SK-N-MC (cell line): ENCODE results near the gene IQCM.

Experiments used
- EZH2 ChIP-seq: fragments of 200-600 bp; sonication (generic); IDR thresholded peaks from one replicate; pipeline ENCODE4 v1.6.1; 2017; ENCODE audit warnings: antibody characterized with exemption
- FOXP2 ChIP-seq: optimal IDR thresholded peaks from 2 replicates; pipeline ENCODE3; 2011; ENCODE audit warnings: mild to moderate bottlenecking, moderate library complexity; ENCODE audit not compliant: insufficient read depth; ENCODE audit errors: extremely low read length, control extremely low read depth
- POLR2AphosphoS5 ChIP-seq: IDR thresholded peaks from 2 replicates; pipeline ENCODE4 v1.6.1; 2012; ENCODE audit warnings: mild to moderate bottlenecking, low read depth, low read length, borderline replicate concordance

DNA sequence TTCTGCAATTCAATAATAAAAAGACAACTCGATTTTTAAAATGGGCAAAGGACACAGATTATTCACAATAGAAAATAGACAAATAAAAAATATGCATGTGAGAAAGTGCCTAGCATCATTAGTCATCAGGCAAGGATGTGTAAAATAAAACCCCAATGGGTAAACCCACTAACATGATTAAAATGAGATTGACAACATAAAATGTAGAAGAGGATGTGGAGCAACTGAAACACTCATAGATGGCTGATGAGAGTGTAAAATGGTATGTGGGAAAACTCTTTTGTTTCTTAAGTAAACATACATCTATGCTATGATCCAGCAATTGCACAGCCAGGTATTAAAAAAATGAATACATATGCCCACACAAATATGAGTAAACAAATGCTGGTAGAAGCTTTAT, 177.6 kb downstream of the IQCM start:
- TF ChIP-seq POLR2AphosphoS5 (no peak), EZH2 (no peak), FOXP2 (no peak)
